H9 (cell line): ENCODE results near the gene MARCKS. TPM values are rescaled to one million over a fixed set of nuclear protein-coding genes. Genes with fewer than 3 reads are reported as not detected.

ENCODE experiments used
- DNase-seq: peaks from one replicate; pipeline ENCODE4 v3.0.0-alpha.2; 2017
- H2AFZ ChIP-seq: one replicate; pipeline ENCODE4 v1.6.1; 2013; ENCODE audit warnings: mild to moderate bottlenecking, low read length, control low read depth, moderate library complexity
- H2AK5ac ChIP-seq: 2 replicates; pipeline ENCODE4 v1.6.1; 2013; ENCODE audit warnings: low read length, control low read depth, mixed read lengths; ENCODE audit not compliant: insufficient read length
- H2BK120ac ChIP-seq: one replicate; pipeline ENCODE4 v1.6.1; 2013; ENCODE audit warnings: low read depth, mild to moderate bottlenecking, low read length, control low read depth, inconsistent platforms; ENCODE audit not compliant: poor library complexity, severe bottlenecking
- H2BK12ac ChIP-seq: 2 replicates; pipeline ENCODE4 v1.6.1; 2013; ENCODE audit warnings: low read length, control low read depth, mixed read lengths, low read depth; ENCODE audit not compliant: insufficient read length
- H2BK15ac ChIP-seq: 2 replicates; pipeline ENCODE4 v1.6.1; 2013; ENCODE audit warnings: low read depth, low read length, control low read depth
- H2BK20ac ChIP-seq: one replicate; pipeline ENCODE4 v1.6.1; 2013; ENCODE audit warnings: low read depth, mild to moderate bottlenecking, low read length, control low read depth, inconsistent platforms; ENCODE audit not compliant: poor library complexity, severe bottlenecking
- H2BK5ac ChIP-seq: 2 replicates; pipeline ENCODE4 v1.6.1; 2013; ENCODE audit warnings: low read length, control low read depth, mixed read lengths; ENCODE audit not compliant: insufficient read length
- H3K14ac ChIP-seq: 2 replicates; pipeline ENCODE4 v1.6.1; 2013; ENCODE audit warnings: low read length, control low read depth; ENCODE audit not compliant: insufficient read depth
- H3K18ac ChIP-seq: 2 replicates; pipeline ENCODE4 v1.6.1; 2013; ENCODE audit warnings: low read depth, mild to moderate bottlenecking, mixed read lengths, low read length, control low read depth; ENCODE audit not compliant: insufficient read length
- H3K23ac ChIP-seq: 2 replicates; pipeline ENCODE4 v1.6.1; 2013; ENCODE audit warnings: low read length, control low read depth, mixed read lengths, low read depth; ENCODE audit not compliant: insufficient read length
- H3K23me2 ChIP-seq: 2 replicates; pipeline ENCODE4 v1.6.1; 2013; ENCODE audit warnings: low read depth, mild to moderate bottlenecking, mixed read lengths, low read length, control low read depth; ENCODE audit not compliant: insufficient read length, poor library complexity, severe bottlenecking
- H3K27ac ChIP-seq: 2 replicates; pipeline ENCODE4 v1.5.1; 2013; ENCODE audit warnings: low read length, control low read depth, mixed read lengths, low read depth; ENCODE audit not compliant: insufficient read length
- H3K27me3 ChIP-seq: 2 replicates; pipeline ENCODE4 v1.6.1; 2013; ENCODE audit warnings: low read length, control low read depth, inconsistent platforms; ENCODE audit not compliant: insufficient read depth
- H3K4ac ChIP-seq: 2 replicates; pipeline ENCODE4 v1.6.1; 2013; ENCODE audit warnings: low read depth, mild to moderate bottlenecking, control low read depth, inconsistent platforms, low read length, moderate library complexity
- H3K4me1 ChIP-seq: 2 replicates; pipeline ENCODE4 v1.6.1; 2013; ENCODE audit warnings: low read length, control low read depth, inconsistent platforms; ENCODE audit not compliant: insufficient read depth
- H3K4me2 ChIP-seq: 2 replicates; pipeline ENCODE4 v1.6.1; 2013; ENCODE audit warnings: low read length, control low read depth, mixed read lengths; ENCODE audit not compliant: insufficient read length, insufficient read depth
- H3K56ac ChIP-seq: 2 replicates; pipeline ENCODE4 v1.6.1; 2013; ENCODE audit warnings: low read depth, mild to moderate bottlenecking, mixed read lengths, low read length, control low read depth; ENCODE audit not compliant: insufficient read length
- H3K79me1 ChIP-seq: 2 replicates; pipeline ENCODE4 v1.6.1; 2013; ENCODE audit warnings: low read depth, mild to moderate bottlenecking, moderate library complexity, low read length, control low read depth, inconsistent platforms; ENCODE audit not compliant: insufficient read depth, poor library complexity, severe bottlenecking
- H3K79me2 ChIP-seq: 2 replicates; pipeline ENCODE4 v1.6.1; 2013; ENCODE audit warnings: low read length, control low read depth, inconsistent platforms; ENCODE audit not compliant: insufficient read depth
- H3K9ac ChIP-seq: 2 replicates; pipeline ENCODE4 v1.6.1; 2013; ENCODE audit warnings: low read length, control low read depth, mixed read lengths; ENCODE audit not compliant: insufficient read length; ENCODE audit errors: extremely low read depth
- H3K9me3 ChIP-seq: one replicate; pipeline ENCODE4 v1.6.1; 2013; ENCODE audit warnings: low read depth, low read length, inconsistent platforms; ENCODE audit not compliant: control insufficient read depth
- H3T11ph ChIP-seq: one replicate; pipeline ENCODE4 v1.6.1; 2013; ENCODE audit warnings: mild to moderate bottlenecking, low read length, control low read depth, inconsistent platforms
- H4K20me1 ChIP-seq: one replicate; pipeline ENCODE4 v1.6.1; 2013; ENCODE audit not compliant: control insufficient read depth, insufficient read length, insufficient read depth
- H4K5ac ChIP-seq: 2 replicates; pipeline ENCODE4 v1.6.1; 2013; ENCODE audit warnings: low read depth, mild to moderate bottlenecking, mixed read lengths, low read length, control low read depth; ENCODE audit not compliant: insufficient read length
- H4K8ac ChIP-seq: replicated peaks from 2 replicates; pipeline ENCODE4 v1.6.1; 2013; ENCODE audit warnings: low read length, control low read depth, mixed read lengths, low read depth; ENCODE audit not compliant: insufficient read length
- H4K91ac ChIP-seq: 2 replicates; pipeline ENCODE4 v1.6.1; 2013; ENCODE audit warnings: low read depth, mild to moderate bottlenecking, moderate library complexity, mixed read lengths, low read length, control low read depth; ENCODE audit not compliant: insufficient read length
- H3K27ac Mint-ChIP-seq, 3 experiments: 2 replicates in 2 of 3; 3 replicates in 1 of 3; pipeline ENCODE4 v1.8.0; 2020 to 2021; ENCODE audit warnings: mixed read lengths in 3 of 3, mild to moderate bottlenecking in 1 of 3, moderate library complexity in 1 of 3
- H3K27me3 Mint-ChIP-seq: 2 replicates; pipeline ENCODE4 v1.8.0; 2021; ENCODE audit warnings: low read depth, mild to moderate bottlenecking, moderate library complexity, mixed read lengths
- H3K36me3 Mint-ChIP-seq, 3 experiments: 2 replicates in 2 of 3; 3 replicates in 1 of 3; pipeline ENCODE4 v1.8.0; 2020 to 2021; ENCODE audit warnings: low read depth in 3 of 3, mixed read lengths in 3 of 3; ENCODE audit not compliant: insufficient read depth in 1 of 3
- H3K4me1 Mint-ChIP-seq, 2 experiments: 2 replicates each; pipeline ENCODE4 v1.8.0; 2020; ENCODE audit warnings: mixed read lengths in 2 of 2
- H3K4me3 Mint-ChIP-seq, 2 experiments: 2 replicates in 1 of 2; 3 replicates in 1 of 2; pipeline ENCODE4 v1.8.0; 2020 to 2021; ENCODE audit warnings: mild to moderate bottlenecking in 2 of 2, mixed read lengths in 2 of 2, moderate library complexity in 1 of 2
- H3K9me3 Mint-ChIP-seq, 2 experiments: 2 replicates in 1 of 2; 3 replicates in 1 of 2; pipeline ENCODE4 v1.8.0; 2020; ENCODE audit warnings: mild to moderate bottlenecking in 2 of 2, mixed read lengths in 2 of 2, moderate library complexity in 1 of 2
- WGBS: extraction: QIAGEN DNeasy Blood & Tissue Kit; methylation state at CpG from one replicate; pipeline ENCODE4 v1.1.7; 2013; ENCODE audit warnings: missing lambda C conversion rate, low lambda C conversion rate, mixed read lengths; ENCODE audit not compliant: insufficient read length; ENCODE audit errors: extremely low coverage; 5-methylcytosine and 5-hydroxymethylcytosine counted together
- total RNA-seq: library from RNA; stranded (reverse); gene quantifications from 2 replicates; pipeline ENCODE4 v1.2.1, GENCODE V29; 2021
- TF ChIP-seq, protein P1 (sequence below): fragments of 200-600 bp; sonication (generic); conservative IDR thresholded peaks from 3 replicates; pipeline ENCODE4 v1.8.0; 2021; ENCODE audit warnings: antibody characterized with exemption, mild to moderate bottlenecking

The MARCKS gene
- total RNA-seq, 1 experiment from 2014 or later, result 164 TPM

DNA sequence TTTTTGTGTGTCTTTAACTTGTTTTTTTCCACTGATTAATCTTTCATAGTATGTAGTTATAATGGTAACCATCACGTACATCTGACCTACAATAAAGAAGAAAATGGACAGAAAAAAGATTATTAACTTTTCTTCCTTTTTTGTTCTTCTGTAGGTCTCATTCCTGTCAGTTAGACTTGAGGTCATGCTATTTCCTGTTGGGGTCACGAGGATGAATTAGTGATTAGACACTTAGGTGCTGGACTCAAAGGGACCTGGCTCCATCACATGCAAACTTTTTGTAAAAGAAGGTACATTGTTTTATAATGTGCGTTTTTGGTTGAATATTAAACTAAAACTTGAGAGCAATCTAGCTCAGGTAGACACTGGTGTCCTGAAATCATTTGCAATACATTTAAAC lies 14.8 kb downstream of the MARCKS start:
- Histone ChIP-seq H2BK12ac (no peak overlapping the region), H3K9me3 (no peaks in the 10 kb centered on the region), H3T11ph (no peak overlapping the region), H3K4ac (no peak overlapping the region), H3K79me2 (no peaks in the 10 kb centered on the region), H2BK5ac (no peak overlapping the region), H3K56ac (no peak overlapping the region), H4K5ac (no peak overlapping the region), H4K91ac (no peak overlapping the region), H3K4me1 (no peaks in the 10 kb centered on the region), H3K4me2 (no peak overlapping the region), H3K9ac (no peak overlapping the region), H3K27ac (no peak overlapping the region), H2AK5ac (no peak overlapping the region), H3K14ac (no peak overlapping the region), H3K79me1 (no peaks in the 10 kb centered on the region), H2AFZ (no peak overlapping the region), H3K23me2 (no peaks in the 10 kb centered on the region), H3K18ac (no peak overlapping the region), H3K27me3 (no peaks in the 10 kb centered on the region), H2BK120ac (no peak overlapping the region), H4K8ac (no peak overlapping the region), H2BK15ac (no peak overlapping the region), H4K20me1 (no peaks in the 10 kb centered on the region), H3K23ac (no peak overlapping the region), H2BK20ac (no peak overlapping the region)
- Mint-ChIP-seq H3K9me3 (no peaks in the 10 kb centered on the region), H3K4me3 (no peak overlapping the region), H3K27ac (no peak overlapping the region), H3K4me1 (peaks cover 3 to 8% of the 10 kb centered on the region in 2 experiments; a peak in 2 of 4 replicates), H3K36me3 (no peaks in the 10 kb centered on the region), H3K27me3 (no peaks in the 10 kb centered on the region)
- TF ChIP-seq, protein P1, sequence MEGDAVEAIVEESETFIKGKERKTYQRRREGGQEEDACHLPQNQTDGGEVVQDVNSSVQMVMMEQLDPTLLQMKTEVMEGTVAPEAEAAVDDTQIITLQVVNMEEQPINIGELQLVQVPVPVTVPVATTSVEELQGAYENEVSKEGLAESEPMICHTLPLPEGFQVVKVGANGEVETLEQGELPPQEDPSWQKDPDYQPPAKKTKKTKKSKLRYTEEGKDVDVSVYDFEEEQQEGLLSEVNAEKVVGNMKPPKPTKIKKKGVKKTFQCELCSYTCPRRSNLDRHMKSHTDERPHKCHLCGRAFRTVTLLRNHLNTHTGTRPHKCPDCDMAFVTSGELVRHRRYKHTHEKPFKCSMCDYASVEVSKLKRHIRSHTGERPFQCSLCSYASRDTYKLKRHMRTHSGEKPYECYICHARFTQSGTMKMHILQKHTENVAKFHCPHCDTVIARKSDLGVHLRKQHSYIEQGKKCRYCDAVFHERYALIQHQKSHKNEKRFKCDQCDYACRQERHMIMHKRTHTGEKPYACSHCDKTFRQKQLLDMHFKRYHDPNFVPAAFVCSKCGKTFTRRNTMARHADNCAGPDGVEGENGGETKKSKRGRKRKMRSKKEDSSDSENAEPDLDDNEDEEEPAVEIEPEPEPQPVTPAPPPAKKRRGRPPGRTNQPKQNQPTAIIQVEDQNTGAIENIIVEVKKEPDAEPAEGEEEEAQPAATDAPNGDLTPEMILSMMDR, result no peak
- no peak for DNase-seq
- no CpG with 5 or more reads among the region's 3 CpGs for WGBS
